ENCODE data around the gene PGGHG. TPM values are rescaled to one million over a fixed set of nuclear protein-coding genes. Genes with fewer than 3 reads are reported as not detected.

The PGGHG gene
- total RNA-seq, 1 donor from 2014 or later = 69.7 TPM

DNA sequence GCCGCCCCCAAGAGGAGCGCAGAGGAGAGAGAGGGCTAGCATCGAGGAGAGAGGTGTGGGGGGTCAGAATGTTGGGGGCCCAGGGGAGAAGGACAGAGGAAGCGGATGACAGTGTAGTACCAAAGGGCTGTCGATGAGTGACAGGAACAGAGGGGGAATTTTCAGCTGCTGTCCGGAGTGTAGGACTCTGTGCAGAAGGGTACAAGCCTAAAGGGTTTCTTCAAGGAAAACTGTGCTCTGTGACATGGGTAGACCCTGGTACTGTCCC is 16.1 kb upstream of the PGGHG start:
- H3K9me3 Mint-ChIP-seq (ENCODE audit: unreplicated experiment) = no peaks in the 10 kb centered on the region
- H3K27ac Mint-ChIP-seq (ENCODE audit: unreplicated experiment) = no peak overlapping the region
- no peak overlapping the region for H3K4me3 Mint-ChIP-seq (ENCODE audit: unreplicated experiment)
- H3K4me1 Mint-ChIP-seq (ENCODE audit: unreplicated experiment) = no peaks in the 10 kb centered on the region
- DNase-seq (ENCODE audit: low spot score) = no peak
- TF ChIP-seq, protein P1, sequence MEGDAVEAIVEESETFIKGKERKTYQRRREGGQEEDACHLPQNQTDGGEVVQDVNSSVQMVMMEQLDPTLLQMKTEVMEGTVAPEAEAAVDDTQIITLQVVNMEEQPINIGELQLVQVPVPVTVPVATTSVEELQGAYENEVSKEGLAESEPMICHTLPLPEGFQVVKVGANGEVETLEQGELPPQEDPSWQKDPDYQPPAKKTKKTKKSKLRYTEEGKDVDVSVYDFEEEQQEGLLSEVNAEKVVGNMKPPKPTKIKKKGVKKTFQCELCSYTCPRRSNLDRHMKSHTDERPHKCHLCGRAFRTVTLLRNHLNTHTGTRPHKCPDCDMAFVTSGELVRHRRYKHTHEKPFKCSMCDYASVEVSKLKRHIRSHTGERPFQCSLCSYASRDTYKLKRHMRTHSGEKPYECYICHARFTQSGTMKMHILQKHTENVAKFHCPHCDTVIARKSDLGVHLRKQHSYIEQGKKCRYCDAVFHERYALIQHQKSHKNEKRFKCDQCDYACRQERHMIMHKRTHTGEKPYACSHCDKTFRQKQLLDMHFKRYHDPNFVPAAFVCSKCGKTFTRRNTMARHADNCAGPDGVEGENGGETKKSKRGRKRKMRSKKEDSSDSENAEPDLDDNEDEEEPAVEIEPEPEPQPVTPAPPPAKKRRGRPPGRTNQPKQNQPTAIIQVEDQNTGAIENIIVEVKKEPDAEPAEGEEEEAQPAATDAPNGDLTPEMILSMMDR (IDR thresholded peaks at IDR 0.05; ENCODE audit: unreplicated experiment) = no peak
- peaks cover 2% of the 10 kb centered on the region for H3K27me3 Mint-ChIP-seq (ENCODE audit: unreplicated experiment)
- peaks cover 4% of the 10 kb centered on the region for H3K36me3 Mint-ChIP-seq (ENCODE audit: low read depth, unreplicated experiment)

DNA sequence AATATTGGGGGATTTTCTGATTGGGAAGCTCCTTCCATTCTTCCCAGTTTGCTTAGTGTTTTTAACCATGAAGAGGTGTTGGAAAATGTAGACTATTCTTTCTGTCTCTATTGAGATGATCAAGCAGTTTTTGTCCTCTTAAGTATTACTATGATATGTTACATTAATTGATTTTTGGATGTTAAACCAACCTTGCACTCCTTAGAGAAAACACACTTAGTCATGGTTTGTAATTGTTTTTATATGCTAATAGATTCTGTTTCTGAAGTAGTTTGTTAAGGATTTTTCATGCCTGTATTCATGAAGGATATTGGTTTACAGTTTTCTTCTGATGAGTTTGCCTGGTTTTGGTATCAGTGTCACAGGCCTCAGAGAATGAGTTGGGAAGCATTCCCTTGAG is 12.7 kb upstream of the PGGHG start:
- no peak overlapping the region for H3K4me3 Mint-ChIP-seq (ENCODE audit: unreplicated experiment)
- H3K36me3 Mint-ChIP-seq (ENCODE audit: low read depth, unreplicated experiment) = no peaks in the 10 kb centered on the region
- no peak for DNase-seq (ENCODE audit: low spot score)
- H3K27ac Mint-ChIP-seq (ENCODE audit: unreplicated experiment) = no peak overlapping the region
- TF ChIP-seq, protein P1 (IDR thresholded peaks at IDR 0.05; ENCODE audit: unreplicated experiment) = no peak
- no peaks in the 10 kb centered on the region for H3K4me1 Mint-ChIP-seq (ENCODE audit: unreplicated experiment)
- peaks cover 6% of the 10 kb centered on the region for H3K27me3 Mint-ChIP-seq (ENCODE audit: unreplicated experiment)
- no peaks in the 10 kb centered on the region for H3K9me3 Mint-ChIP-seq (ENCODE audit: unreplicated experiment)

DNA sequence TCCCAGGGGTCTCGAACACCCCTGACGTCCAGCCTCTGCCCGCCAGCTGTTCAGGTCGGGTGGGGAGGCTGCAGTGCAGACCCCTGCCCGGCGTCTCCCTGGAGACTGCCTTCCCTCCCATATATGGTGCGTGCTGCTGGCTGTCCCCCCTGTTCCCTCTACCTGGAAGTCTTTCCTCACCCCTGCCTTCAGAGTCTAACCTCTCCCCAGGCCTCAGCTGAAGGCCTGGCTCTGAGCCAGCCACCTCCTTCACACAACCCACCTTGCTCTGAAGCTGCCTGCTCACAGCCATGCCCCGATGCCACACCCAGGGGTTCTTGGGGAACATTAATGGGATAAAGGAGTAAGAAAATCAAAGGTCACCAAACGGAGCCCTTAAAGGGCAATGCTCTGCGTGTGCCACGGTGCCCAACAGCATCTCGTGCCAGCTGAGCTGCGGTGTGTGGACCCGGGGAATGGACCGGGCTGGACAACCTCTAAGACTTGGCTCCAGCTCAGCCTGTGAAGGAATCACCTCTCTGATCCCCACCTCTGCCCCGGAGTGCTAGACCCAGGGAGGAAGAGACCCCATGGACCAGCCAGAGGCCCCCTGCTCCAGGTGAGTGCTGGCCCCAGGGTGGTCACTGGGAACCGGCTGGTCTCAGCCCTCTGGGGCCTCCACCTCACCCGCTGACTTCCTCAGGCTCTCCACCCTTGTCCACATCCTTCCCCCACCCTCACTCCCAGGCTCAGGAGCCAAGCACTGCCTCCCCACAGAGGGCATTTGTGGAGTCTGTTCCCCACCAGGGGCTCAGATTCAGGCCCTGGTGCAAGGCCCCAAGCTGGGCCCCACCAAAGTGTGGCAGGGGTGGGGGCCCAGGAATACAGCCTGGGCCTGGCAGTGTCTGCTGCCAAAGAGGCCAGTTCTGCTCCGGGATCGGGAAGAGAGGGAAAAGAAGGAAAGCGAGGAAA is 10.7 kb upstream of the PGGHG start, which contains the start of gene NLRP6:
NLRP6 (plus strand) TSS at position 407 of the 951 bp plus-strand sequence; CDS start at position 570, 163 bp downstream.
- Mint-ChIP-seq H3K4me1 (ENCODE audit: unreplicated experiment) (no peaks in the 10 kb centered on the region), H3K4me3 (ENCODE audit: unreplicated experiment) (peak within 1 kb of the TSS; percentile 65), H3K27me3 (ENCODE audit: unreplicated experiment) (peaks cover 20% of the 10 kb centered on the region), H3K36me3 (ENCODE audit: low read depth, unreplicated experiment) (no peaks in the 10 kb centered on the region), H3K9me3 (ENCODE audit: unreplicated experiment) (no peaks in the 10 kb centered on the region), H3K27ac (ENCODE audit: unreplicated experiment) (no peak within 1 kb of the TSS)
- TF ChIP-seq, protein P1 (IDR thresholded peaks at IDR 0.05; ENCODE audit: unreplicated experiment) = no peak
- DNase-seq (ENCODE audit: low spot score) = no peak

DNA sequence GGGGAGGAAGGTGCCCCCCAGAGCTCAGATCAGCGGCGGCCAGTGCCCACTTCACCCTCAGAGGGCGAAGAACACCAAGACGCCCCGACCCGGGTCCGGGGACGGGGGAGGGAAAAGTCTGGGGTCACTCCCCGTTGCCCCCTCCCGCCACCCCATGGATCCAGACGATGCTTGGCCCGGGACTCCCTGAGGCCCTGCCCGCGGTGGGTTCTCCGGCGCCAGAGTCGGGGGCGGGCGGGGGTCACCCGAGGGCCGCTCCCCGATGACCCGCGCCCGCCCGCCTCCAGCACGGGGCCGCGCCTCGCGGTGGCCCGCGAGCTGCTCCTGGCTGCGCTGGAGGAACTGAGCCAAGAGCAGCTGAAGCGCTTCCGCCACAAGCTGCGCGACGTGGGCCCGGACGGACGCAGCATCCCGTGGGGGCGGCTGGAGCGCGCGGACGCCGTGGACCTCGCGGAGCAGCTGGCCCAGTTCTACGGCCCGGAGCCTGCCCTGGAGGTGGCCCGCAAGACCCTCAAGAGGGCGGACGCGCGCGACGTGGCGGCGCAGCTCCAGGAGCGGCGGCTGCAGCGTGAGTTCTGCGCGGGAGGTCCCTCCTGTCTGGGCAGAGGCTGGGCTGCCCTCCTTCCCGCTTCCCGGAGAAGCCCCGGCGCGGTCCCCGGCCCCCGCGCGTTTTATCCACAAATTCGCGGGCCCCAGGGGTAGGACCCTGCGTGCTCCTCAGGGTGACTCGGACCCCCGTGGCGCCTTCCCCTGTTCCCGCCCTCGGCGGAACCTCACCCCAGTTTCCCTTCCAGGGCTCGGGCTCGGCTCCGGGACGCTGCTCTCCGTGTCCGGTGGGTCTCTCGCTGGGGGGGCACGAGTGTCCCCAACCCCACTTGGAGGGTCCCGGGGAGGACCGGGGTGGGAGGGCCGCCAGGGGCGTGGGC is 9.6 kb upstream of the PGGHG start:
- H3K27me3 Mint-ChIP-seq (ENCODE audit: unreplicated experiment) = peaks cover 22% of the 10 kb centered on the region
- no peak for DNase-seq (ENCODE audit: low spot score)
- H3K4me1 Mint-ChIP-seq (ENCODE audit: unreplicated experiment) = no peaks in the 10 kb centered on the region
- H3K4me3 Mint-ChIP-seq (ENCODE audit: unreplicated experiment) = no peak overlapping the region
- H3K36me3 Mint-ChIP-seq (ENCODE audit: low read depth, unreplicated experiment) = peaks cover 5% of the 10 kb centered on the region
- H3K27ac Mint-ChIP-seq (ENCODE audit: unreplicated experiment) = no peak overlapping the region
- TF ChIP-seq, protein P1 (IDR thresholded peaks at IDR 0.05; ENCODE audit: unreplicated experiment) = no peak
- H3K9me3 Mint-ChIP-seq (ENCODE audit: unreplicated experiment) = peaks cover 4% of the 10 kb centered on the region

Measured in endothelial cell (in vitro differentiated cells).